PFSK-1 (cell line): ENCODE results near the gene PCDHA7. TPM values are rescaled to one million over a fixed set of nuclear protein-coding genes. Genes with fewer than 3 reads are reported as not detected.

Source experiments
- FOXP2 ChIP-seq: optimal IDR thresholded peaks from 2 replicates; pipeline ENCODE3; 2011; ENCODE audit warnings: borderline replicate concordance, control low read depth, inconsistent platforms; ENCODE audit not compliant: insufficient read depth; ENCODE audit errors: extremely low read length, extremely low read depth
- POLR2AphosphoS5 ChIP-seq: IDR thresholded peaks from 2 replicates; pipeline ENCODE4 v1.6.1; 2012; ENCODE audit warnings: low read depth, mild to moderate bottlenecking, control low read depth, low read length, moderate library complexity
- SIN3A ChIP-seq: IDR thresholded peaks from 2 replicates; pipeline ENCODE4 v1.6.1; 2012; ENCODE audit warnings: mild to moderate bottlenecking, low read length, moderate library complexity, borderline replicate concordance; ENCODE audit not compliant: insufficient read depth
- TAF1 ChIP-seq: IDR thresholded peaks from 2 replicates; pipeline ENCODE4 v1.6.1; 2012; ENCODE audit warnings: low read length, control low read depth, borderline replicate concordance; ENCODE audit not compliant: insufficient read depth
- polyA plus RNA-seq: library from polyadenylated mRNA; unstranded; fragments of >200 nt; gene quantifications from one replicate; pipeline ENCODE4 v1.2.1, GENCODE V29; 2012; ENCODE audit warnings: low read depth, missing spikeins; ENCODE audit not compliant: insufficient read length
- TF ChIP-seq, protein P1 (sequence below), 2 experiments: IDR thresholded peaks; 2 replicates each; pipeline versions ENCODE4 v1.6.1 to v1.8.0; 2011 to 2012; ENCODE audit warnings: low read depth in 2 of 2, low read length in 2 of 2, control low read depth in 1 of 2, inconsistent platforms in 1 of 2, mild to moderate bottlenecking in 1 of 2, moderate library complexity in 1 of 2; ENCODE audit not compliant: insufficient read depth in 1 of 2

Gene PCDHA7, protein sequence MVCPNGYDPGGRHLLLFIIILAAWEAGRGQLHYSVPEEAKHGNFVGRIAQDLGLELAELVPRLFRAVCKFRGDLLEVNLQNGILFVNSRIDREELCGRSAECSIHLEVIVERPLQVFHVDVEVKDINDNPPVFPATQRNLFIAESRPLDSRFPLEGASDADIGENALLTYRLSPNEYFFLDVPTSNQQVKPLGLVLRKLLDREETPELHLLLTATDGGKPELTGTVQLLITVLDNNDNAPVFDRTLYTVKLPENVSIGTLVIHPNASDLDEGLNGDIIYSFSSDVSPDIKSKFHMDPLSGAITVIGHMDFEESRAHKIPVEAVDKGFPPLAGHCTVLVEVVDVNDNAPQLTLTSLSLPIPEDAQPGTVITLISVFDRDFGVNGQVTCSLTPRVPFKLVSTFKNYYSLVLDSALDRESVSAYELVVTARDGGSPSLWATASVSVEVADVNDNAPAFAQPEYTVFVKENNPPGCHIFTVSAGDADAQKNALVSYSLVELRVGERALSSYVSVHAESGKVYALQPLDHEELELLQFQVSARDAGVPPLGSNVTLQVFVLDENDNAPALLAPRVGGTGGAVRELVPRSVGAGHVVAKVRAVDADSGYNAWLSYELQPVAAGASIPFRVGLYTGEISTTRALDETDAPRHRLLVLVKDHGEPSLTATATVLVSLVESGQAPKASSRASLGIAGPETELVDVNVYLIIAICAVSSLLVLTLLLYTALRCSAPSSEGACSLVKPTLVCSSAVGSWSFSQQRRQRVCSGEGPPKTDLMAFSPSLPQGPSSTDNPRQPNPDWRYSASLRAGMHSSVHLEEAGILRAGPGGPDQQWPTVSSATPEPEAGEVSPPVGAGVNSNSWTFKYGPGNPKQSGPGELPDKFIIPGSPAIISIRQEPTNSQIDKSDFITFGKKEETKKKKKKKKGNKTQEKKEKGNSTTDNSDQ
- polyA plus RNA-seq: 0.26 TPM

- TF ChIP-seq POLR2AphosphoS5: no peak
- TF ChIP-seq SIN3A: no peak
- TF ChIP-seq FOXP2: no peak
- TF ChIP-seq, protein P1, sequence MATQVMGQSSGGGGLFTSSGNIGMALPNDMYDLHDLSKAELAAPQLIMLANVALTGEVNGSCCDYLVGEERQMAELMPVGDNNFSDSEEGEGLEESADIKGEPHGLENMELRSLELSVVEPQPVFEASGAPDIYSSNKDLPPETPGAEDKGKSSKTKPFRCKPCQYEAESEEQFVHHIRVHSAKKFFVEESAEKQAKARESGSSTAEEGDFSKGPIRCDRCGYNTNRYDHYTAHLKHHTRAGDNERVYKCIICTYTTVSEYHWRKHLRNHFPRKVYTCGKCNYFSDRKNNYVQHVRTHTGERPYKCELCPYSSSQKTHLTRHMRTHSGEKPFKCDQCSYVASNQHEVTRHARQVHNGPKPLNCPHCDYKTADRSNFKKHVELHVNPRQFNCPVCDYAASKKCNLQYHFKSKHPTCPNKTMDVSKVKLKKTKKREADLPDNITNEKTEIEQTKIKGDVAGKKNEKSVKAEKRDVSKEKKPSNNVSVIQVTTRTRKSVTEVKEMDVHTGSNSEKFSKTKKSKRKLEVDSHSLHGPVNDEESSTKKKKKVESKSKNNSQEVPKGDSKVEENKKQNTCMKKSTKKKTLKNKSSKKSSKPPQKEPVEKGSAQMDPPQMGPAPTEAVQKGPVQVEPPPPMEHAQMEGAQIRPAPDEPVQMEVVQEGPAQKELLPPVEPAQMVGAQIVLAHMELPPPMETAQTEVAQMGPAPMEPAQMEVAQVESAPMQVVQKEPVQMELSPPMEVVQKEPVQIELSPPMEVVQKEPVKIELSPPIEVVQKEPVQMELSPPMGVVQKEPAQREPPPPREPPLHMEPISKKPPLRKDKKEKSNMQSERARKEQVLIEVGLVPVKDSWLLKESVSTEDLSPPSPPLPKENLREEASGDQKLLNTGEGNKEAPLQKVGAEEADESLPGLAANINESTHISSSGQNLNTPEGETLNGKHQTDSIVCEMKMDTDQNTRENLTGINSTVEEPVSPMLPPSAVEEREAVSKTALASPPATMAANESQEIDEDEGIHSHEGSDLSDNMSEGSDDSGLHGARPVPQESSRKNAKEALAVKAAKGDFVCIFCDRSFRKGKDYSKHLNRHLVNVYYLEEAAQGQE (IDR thresholded peaks at IDR 0.05; ENCODE audit: insufficient read depth in 1 of 2, low read depth in 2 of 2, low read length in 2 of 2): no peak
- TF ChIP-seq TAF1: no peak
These were observed at the start of gene PCDHA7 for GRCh38 chr5:140833993-140834392. TSS of gene PCDHA7 (plus strand) at chr5:140834269. CDS start at chr5:140834384, 115 bp downstream.

DNA sequence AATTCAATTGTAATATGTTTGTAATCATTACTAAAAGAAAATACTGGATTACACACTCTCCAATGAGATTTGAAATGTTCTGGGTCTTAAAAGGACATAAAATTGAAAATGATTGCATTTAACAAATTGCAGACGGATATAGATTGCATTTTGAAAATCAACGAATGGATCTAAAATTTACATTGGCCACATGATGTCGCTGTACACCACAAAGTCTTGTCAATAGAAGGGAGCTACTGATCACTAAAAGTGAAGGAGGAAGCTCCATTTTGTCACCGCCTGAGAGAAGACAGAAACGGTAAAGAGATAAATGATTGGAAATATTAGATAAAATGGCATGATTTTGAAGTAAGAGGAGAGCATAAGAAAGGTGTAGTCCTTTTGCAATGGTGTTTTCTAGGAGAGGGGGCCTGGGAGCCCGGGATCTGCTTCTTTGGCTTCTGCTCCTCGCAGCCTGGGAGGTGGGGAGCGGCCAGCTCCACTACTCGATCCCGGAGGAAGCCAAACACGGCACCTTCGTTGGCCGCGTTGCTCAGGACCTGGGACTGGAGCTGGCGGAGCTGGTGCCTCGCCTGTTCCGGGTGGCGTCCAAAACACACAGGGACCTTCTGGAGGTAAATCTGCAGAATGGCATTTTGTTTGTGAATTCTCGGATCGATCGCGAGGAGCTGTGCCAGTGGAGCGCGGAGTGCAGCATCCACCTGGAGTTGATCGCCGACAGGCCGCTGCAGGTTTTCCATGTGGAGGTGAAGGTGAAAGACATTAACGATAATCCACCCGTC lies 48.0 kb upstream of the PCDHA7 start, which contains the start of gene PCDHA1:
Gene PCDHA1, plus strand, starts transcription at position 236 of the 782 bp plus-strand sequence.
- TF ChIP-seq TAF1 (no peak), SIN3A (no peak), POLR2AphosphoS5 (no peak), FOXP2 (no peak)
- TF ChIP-seq, protein P1 (IDR thresholded peaks at IDR 0.05; ENCODE audit: insufficient read depth in 1 of 2, low read depth in 2 of 2, low read length in 2 of 2): no peak

- TF ChIP-seq TAF1: no peak
- TF ChIP-seq POLR2AphosphoS5: no peak
- no peak for TF ChIP-seq SIN3A
- TF ChIP-seq, protein P1 (IDR thresholded peaks at IDR 0.05; ENCODE audit: insufficient read depth in 1 of 2, low read depth in 2 of 2, low read length in 2 of 2): no peak
- TF ChIP-seq FOXP2: no peak
These were observed 43.0 kb upstream of the PCDHA7 start for GRCh38 chr5:140791089-140791488.

DNA sequence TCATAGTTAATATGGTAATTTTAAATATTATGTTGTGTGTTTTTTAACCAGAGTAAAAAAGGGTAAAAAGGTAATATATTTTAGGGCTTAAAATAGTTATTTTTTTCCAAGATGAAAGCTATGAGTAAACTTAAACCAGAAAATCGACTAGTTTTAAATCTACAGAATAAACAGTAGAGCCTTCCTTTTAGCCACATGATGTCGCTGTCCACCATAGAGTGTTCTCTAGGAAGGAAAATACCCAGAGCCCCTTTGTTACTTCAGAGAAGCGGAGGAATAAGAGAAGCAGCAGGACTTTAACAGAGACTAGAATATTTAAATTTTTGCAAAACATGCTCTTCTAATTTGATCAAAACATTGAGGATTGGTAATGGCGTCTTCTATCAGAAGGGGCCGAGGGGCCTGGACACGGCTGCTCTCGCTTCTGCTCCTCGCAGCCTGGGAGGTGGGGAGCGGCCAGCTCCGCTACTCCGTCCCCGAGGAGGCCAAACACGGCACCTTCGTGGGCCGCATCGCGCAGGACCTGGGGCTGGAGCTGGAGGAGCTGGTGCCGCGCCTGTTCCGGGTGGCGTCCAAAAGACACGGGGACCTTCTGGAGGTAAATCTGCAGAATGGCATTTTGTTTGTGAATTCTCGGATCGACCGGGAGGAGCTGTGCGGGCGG lies 39.3 kb upstream of the PCDHA7 start, which contains the start of gene PCDHA2:
Gene PCDHA2, plus strand, starts transcription at position 258 of the 664 bp plus-strand sequence.
- TF ChIP-seq TAF1 (no peak), POLR2AphosphoS5 (no peak)
